HCT116 (cell line): ENCODE results near the gene SUGP1. TPM values are rescaled to one million over a fixed set of nuclear protein-coding genes. Genes with fewer than 3 reads are reported as not detected.

Experiments
- ATAC-seq: fragments of 200-7000 bp; cut with Tn5 transposase; 2 replicates; pipeline ENCODE4 v1.9.1; 2020; ENCODE audit warnings: mild to moderate bottlenecking, moderate library complexity
- BruUV-seq: library from RNA; stranded (reverse); fragments of 400-500 nt; replicated peaks from 2 replicates; lab custom pipeline; 2021; lab: Mats Ljungman, UMichigan
- CTCF ChIA-PET: fragments of 300-600 bp; sonication (Branson Sonifier 250); formaldehyde crosslinking; loops from one replicate; lab custom pipeline; 2021; ENCODE audit warnings: antibody characterized with exemption; lab: Charles Lee
- POLR2A ChIA-PET: fragments of 300-600, 350-600 bp; sonication (Branson Sonifier 250); formaldehyde crosslinking; loops from one replicate; lab custom pipeline; 2021; ENCODE audit warnings: antibody characterized with exemption; lab: Charles Lee
- RAD21 ChIA-PET, 2 experiments: fragments of 300-600 bp; sonication (Branson Sonifier 250); formaldehyde crosslinking; loops; one replicate each; lab custom pipeline; 2023; ENCODE audit warnings: low total read pairs in 2 of 2; ENCODE audit not compliant: uncharacterized antibody in 2 of 2, unreplicated experiment in 2 of 2, low non-redundant PET in 1 of 2; lab: Charles Lee
- DNase-seq: peaks from one replicate; pipeline ENCODE4 v3.0.0-alpha.2; 2010; ENCODE audit warnings: low read depth, low spot score
- H2AFZ ChIP-seq: fragments of 200-600 bp; shearing (Covaris generic), sonication (generic); 2 replicates; pipeline ENCODE4 v1.6.1; 2017; ENCODE audit warnings: low read depth, mixed run types, mixed read lengths, antibody characterized with exemption, low read length; ENCODE audit not compliant: poor library complexity, severe bottlenecking
- H3K27ac ChIP-seq: 2 replicates; pipeline ENCODE4 v1.5.1; 2012; ENCODE audit warnings: low read depth, low read length
- H3K27me3 ChIP-seq: fragments of 200-600 bp; sonication (generic); 2 replicates; pipeline ENCODE4 v1.6.1; 2016; ENCODE audit warnings: mixed run types, low read length, mixed read lengths; ENCODE audit not compliant: insufficient read depth
- H3K36me3 ChIP-seq, 2 experiments: fragments of 200-500 bp in 1 of 2; fragments of 200-600 bp in 1 of 2; sonication (Bioruptor generic) in 1 of 2; sonication (generic) in 1 of 2; 2 replicates each; pipeline versions ENCODE4 v1.5.1 to v1.6.1; 2014 to 2016; ENCODE audit warnings: low read length in 2 of 2, inconsistent platforms in 1 of 2, mixed read lengths in 1 of 2, mixed run types in 1 of 2; ENCODE audit not compliant: insufficient read depth in 2 of 2, control insufficient read depth in 1 of 2
- H3K4me1 ChIP-seq, 2 experiments: fragments of 200-600 bp in 1 of 2; sonication (generic) in 1 of 2; 2 replicates each; pipeline versions ENCODE4 v1.5.1 to v1.6.1; 2012 to 2017; ENCODE audit warnings: low read length in 2 of 2, inconsistent platforms in 1 of 2, mild to moderate bottlenecking in 1 of 2, mixed read lengths in 1 of 2, mixed run types in 1 of 2, moderate library complexity in 1 of 2; ENCODE audit not compliant: insufficient read depth in 2 of 2, control insufficient read depth in 1 of 2
- H3K4me2 ChIP-seq: fragments of 200-600 bp; sonication (generic); 2 replicates; pipeline ENCODE4 v1.6.1; 2017; ENCODE audit warnings: mixed run types, low read length, mixed read lengths
- H3K4me3 ChIP-seq, 2 experiments: fragments of 200-600 bp in 1 of 2; sonication (generic) in 1 of 2; replicated peaks in 1 of 2; 2 replicates each; pipeline ENCODE4 v1.5.1; 2011 to 2016; ENCODE audit warnings: low read length in 2 of 2, control low read depth in 1 of 2, low read depth in 1 of 2, mild to moderate bottlenecking in 1 of 2, mixed read lengths in 1 of 2, mixed run types in 1 of 2
- H3K79me2 ChIP-seq: fragments of 200-600 bp; sonication (generic); 2 replicates; pipeline ENCODE4 v1.6.1; 2017; ENCODE audit warnings: mild to moderate bottlenecking, mixed run types, low read length, moderate library complexity, mixed read lengths; ENCODE audit not compliant: insufficient read depth
- H3K9ac ChIP-seq: fragments of 200-600 bp; sonication (generic); 2 replicates; pipeline ENCODE4 v1.6.1; 2016; ENCODE audit warnings: low read length, mixed read lengths
- H3K9me2 ChIP-seq: fragments of 200-600 bp; sonication (generic), shearing (Covaris generic); 2 replicates; pipeline ENCODE4 v1.6.1; 2017; ENCODE audit warnings: mixed run types, mild to moderate bottlenecking, moderate library complexity; ENCODE audit not compliant: insufficient read depth
- H3K9me3 ChIP-seq, 2 experiments: fragments of 200-500 bp in 1 of 2; fragments of 200-600 bp in 1 of 2; sonication (Bioruptor generic) in 1 of 2; sonication (generic) in 1 of 2; 2 replicates each; pipeline ENCODE4 v1.6.1; 2014 to 2017; ENCODE audit warnings: low read length in 2 of 2, mixed read lengths in 2 of 2, inconsistent platforms in 1 of 2, low read depth in 1 of 2, mild to moderate bottlenecking in 1 of 2, mixed run types in 1 of 2, moderate library complexity in 1 of 2; ENCODE audit not compliant: control insufficient read depth in 1 of 2, insufficient read depth in 1 of 2
- H4K20me1 ChIP-seq: fragments of 200-600 bp; sonication (generic), shearing (Covaris generic); 2 replicates; pipeline ENCODE4 v1.6.1; 2017; ENCODE audit warnings: mixed run types, mild to moderate bottlenecking, moderate library complexity; ENCODE audit not compliant: insufficient read depth
- CBX3 ChIP-seq: IDR thresholded peaks from 2 replicates; pipeline ENCODE4 v1.6.1; 2012; ENCODE audit warnings: low read depth
- EZH2phosphoT487 ChIP-seq: fragments of 200-600 bp; IDR thresholded peaks from 2 replicates; pipeline ENCODE4 v1.6.1; 2018; ENCODE audit warnings: antibody characterized with exemption, borderline replicate concordance
- POLR2AphosphoS5 ChIP-seq: IDR thresholded peaks from 2 replicates; pipeline ENCODE4 v1.6.1; 2011; ENCODE audit warnings: mild to moderate bottlenecking, low read depth, low read length, moderate library complexity
- SP1 ChIP-seq: IDR thresholded peaks from 2 replicates; pipeline ENCODE4 v1.6.1; 2012; ENCODE audit warnings: low read depth
- ZFX ChIP-seq: fragments of 450-650 bp; IDR thresholded peaks from 2 replicates; pipeline ENCODE4 v1.6.1; 2017
- intact Hi-C: fragments of 100-400 bp; cut with micrococcal nuclease; formaldehyde crosslinking; loops from 2 replicates; pipeline ENCODE4 v1.10.0; 2022
- total RNA-seq: library from RNA; stranded (reverse); gene quantifications from one replicate; pipeline ENCODE4 v1.2.1, GENCODE V29; 2021; ENCODE audit not compliant: unreplicated experiment
- TF ChIP-seq, protein P1 (sequence below): IDR thresholded peaks from 2 replicates; pipeline ENCODE4 v1.6.1; 2011; ENCODE audit warnings: mild to moderate bottlenecking, low read length, moderate library complexity; ENCODE audit not compliant: insufficient replicate concordance; ENCODE audit errors: extremely low read depth
- TF ChIP-seq, protein P2 (sequence below), 3 experiments: fragments of 200-600 bp in 1 of 3; sonication (generic) in 1 of 3; IDR thresholded peaks in 2 of 3; conservative IDR thresholded peaks in 1 of 3; 2 replicates each; pipeline ENCODE4 v1.5.1; 2012 to 2017; ENCODE audit warnings: low read depth in 2 of 3, low read length in 2 of 3, antibody characterized with exemption in 1 of 3, borderline replicate concordance in 1 of 3, control low read depth in 1 of 3, mild to moderate bottlenecking in 1 of 3, mixed read lengths in 1 of 3, mixed run types in 1 of 3, moderate library complexity in 1 of 3; ENCODE audit not compliant: insufficient read depth in 1 of 3

Gene SUGP1
- total RNA-seq, 1 experiment from 2014 or later: 47.6 TPM

- ChIA-PET RAD21 (no interaction called here), CTCF (no interaction called here)
- H3K36me3 ChIP-seq: peaks cover 23 to 31% of the 10 kb centered on the region in 2 experiments
These were observed 11.9 kb downstream of the SUGP1 start for GRCh38 chr19:19308373-19308772.

More at GRCh38 chr19:19308373-19308772, 11.9 kb downstream of the SUGP1 start:
- H3K4me1 ChIP-seq: no peaks in the 10 kb centered on the region
- intact Hi-C loops: no loop called here
- no peak overlapping the region for H3K27ac ChIP-seq
- H3K27me3 ChIP-seq: no peaks in the 10 kb centered on the region
- TF ChIP-seq CBX3 (no peak), POLR2AphosphoS5 (no peak), SP1 (no peak), EZH2phosphoT487 (no peak), ZFX (no peak)
- TF ChIP-seq, protein P1, sequence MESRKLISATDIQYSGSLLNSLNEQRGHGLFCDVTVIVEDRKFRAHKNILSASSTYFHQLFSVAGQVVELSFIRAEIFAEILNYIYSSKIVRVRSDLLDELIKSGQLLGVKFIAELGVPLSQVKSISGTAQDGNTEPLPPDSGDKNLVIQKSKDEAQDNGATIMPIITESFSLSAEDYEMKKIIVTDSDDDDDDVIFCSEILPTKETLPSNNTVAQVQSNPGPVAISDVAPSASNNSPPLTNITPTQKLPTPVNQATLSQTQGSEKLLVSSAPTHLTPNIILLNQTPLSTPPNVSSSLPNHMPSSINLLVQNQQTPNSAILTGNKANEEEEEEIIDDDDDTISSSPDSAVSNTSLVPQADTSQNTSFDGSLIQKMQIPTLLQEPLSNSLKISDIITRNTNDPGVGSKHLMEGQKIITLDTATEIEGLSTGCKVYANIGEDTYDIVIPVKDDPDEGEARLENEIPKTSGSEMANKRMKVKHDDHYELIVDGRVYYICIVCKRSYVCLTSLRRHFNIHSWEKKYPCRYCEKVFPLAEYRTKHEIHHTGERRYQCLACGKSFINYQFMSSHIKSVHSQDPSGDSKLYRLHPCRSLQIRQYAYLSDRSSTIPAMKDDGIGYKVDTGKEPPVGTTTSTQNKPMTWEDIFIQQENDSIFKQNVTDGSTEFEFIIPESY: no peak
- TF ChIP-seq, protein P2, sequence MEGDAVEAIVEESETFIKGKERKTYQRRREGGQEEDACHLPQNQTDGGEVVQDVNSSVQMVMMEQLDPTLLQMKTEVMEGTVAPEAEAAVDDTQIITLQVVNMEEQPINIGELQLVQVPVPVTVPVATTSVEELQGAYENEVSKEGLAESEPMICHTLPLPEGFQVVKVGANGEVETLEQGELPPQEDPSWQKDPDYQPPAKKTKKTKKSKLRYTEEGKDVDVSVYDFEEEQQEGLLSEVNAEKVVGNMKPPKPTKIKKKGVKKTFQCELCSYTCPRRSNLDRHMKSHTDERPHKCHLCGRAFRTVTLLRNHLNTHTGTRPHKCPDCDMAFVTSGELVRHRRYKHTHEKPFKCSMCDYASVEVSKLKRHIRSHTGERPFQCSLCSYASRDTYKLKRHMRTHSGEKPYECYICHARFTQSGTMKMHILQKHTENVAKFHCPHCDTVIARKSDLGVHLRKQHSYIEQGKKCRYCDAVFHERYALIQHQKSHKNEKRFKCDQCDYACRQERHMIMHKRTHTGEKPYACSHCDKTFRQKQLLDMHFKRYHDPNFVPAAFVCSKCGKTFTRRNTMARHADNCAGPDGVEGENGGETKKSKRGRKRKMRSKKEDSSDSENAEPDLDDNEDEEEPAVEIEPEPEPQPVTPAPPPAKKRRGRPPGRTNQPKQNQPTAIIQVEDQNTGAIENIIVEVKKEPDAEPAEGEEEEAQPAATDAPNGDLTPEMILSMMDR (IDR thresholded peaks at IDR 0.05 in 2 of 3, conservative IDR thresholded peaks at IDR 0.05 in 1 of 3; ENCODE audit: borderline replicate concordance in 1 of 3, insufficient read depth in 1 of 3, low read depth in 2 of 3, low read length in 2 of 3): no peak
- POLR2A ChIA-PET: no interaction called here
- no peak for DNase-seq
- ATAC-seq: no peak
- no TSS peak for BruUV-seq
- H4K20me1 ChIP-seq: no peaks in the 10 kb centered on the region
- H2AFZ ChIP-seq: no peak overlapping the region
- peaks cover 9% of the 10 kb centered on the region; the same call in 1 of the 2 replicates for H3K79me2 ChIP-seq
- H3K9ac ChIP-seq: no peak overlapping the region
- H3K4me2 ChIP-seq: no peak overlapping the region
- no peaks in the 10 kb centered on the region for H3K9me2 ChIP-seq
- no peaks in the 10 kb centered on the region for H3K9me3 ChIP-seq
- no peak overlapping the region for H3K4me3 ChIP-seq
